Limb (tissue), 2 donors: ENCODE measurements around the gene LRRC45.
"Not testable (repeated sequence)": the region's sequence is repeated elsewhere in the genome, so short reads cannot be mapped to it uniquely, and the experiment has no call there.

Experiments
- DNase-seq, 2 donors: peaks; one replicate each; pipeline ENCODE4 v3.0.0-alpha.2; 2016; ENCODE audit errors: extremely low spot score in 2 of 2

LRRC45 gene

DNA sequence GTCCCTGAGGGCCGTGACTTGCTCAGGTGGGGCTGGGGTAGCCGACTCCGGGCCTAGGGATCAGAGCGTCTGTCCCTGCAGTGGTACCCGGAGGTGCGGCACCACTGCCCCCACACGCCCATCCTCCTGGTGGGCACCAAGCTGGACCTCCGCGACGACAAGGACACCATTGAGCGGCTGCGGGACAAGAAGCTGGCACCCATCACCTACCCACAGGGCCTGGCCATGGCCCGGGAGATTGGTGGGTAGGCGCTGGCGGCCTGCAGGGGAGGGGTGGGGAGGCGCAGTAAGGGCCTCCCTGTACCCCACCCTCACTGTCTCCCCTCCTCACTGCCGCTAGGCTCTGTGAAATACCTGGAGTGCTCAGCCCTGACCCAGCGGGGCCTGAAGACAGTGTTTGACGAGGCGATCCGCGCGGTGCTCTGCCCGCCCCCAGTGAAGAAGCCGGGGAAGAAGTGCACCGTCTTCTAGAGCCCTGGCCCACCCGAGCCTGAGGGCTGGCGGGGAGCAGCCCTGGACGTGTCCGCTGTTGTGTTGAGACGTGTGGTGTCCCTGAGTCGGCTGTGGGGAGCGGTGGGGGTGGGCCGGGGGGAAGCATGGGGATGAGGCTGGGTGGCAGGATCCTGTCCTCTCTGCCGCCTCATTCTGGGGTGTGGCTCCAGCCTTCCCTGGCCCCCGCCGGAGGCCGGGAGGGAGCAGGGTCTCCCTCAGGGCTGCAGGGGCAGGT lies 10.4 kb downstream of the LRRC45 start:
- DNase-seq = no peak

DNA sequence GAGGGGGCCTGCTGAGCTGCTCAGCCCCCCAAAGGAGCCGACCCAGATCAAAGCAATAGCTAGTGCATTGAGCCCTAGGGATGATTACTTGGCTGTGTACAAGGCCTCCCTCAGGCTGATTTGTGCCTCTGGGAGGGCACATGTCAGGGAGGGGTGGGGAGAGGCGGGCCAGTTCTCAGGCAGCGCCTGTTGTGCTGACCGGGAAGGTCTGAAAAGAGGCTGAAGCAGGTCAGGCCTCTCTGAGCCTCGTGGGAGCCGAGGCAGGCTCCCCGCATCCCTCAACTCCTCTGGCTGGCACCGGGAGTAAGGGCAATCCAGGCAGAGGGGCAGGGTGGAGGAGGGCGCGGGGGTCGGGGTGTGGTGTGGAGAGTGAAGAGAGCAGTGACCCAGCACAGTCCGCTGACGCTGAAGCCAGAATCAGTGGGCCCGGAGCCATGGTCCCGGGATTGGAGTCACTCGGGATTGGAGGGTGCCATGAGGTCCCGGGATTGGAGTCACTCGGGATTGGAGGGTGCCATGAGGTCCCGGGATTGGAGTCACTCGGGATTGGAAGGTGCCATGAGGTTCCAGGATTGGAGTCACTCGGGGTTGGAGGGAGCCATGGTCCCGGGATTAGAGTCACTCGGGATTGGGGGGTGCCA lies 11.4 kb downstream of the LRRC45 start:
- no peak for DNase-seq

GRCh38 chr17:82035488-82035887 lies 12.4 kb downstream of the LRRC45 start:
- DNase-seq = no peak

GRCh38 chr17:82035956-82036633 lies 13.0 kb downstream of the LRRC45 start:
- no peak for DNase-seq

- no peak for DNase-seq
Measured at GRCh38 chr17:82036634-82037091, 13.6 kb downstream of the LRRC45 start.

DNA sequence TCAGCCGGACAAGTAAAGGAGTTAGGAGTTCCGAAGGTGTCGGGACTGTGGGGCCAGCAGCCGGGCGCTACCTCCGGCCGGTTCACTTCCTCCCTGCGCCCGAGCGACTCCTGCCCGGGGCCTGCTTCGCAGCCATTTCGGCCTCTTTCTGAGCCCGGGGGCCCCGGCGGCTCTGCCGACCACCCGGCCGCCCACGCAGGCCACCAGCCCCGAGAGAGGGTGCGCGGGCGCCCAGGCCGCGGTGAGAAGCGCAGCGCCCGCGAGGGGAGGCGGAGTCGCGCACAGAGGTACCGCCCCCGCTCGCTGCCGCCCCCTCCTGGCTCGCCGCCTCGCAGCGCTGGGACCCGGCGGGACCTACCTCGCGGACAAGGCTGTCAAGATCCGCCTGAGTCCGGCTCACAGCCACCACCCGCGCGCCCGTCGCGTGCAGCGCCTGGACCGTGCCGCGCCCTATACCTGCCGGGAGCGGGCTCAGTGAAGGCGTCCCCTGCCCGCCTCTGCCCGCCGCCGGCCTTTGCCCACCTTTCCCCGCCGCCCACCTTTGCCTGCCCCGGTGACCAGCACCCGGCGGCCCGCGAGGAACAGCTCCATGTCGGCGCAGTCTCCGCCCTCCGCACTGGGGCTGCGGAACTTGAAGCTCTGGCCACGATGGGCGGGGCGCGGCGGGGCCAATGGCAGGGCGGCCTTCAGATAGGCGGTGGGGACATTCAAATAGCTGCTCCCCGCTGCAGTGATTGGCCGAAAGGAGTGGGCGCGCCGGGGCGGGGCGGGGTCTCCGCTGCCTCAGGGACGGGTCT lies 14.2 kb downstream of the LRRC45 start, which contains the start of gene DCXR:
DCXR (minus strand) TSS at position 606 of the 797 bp plus-strand sequence; CDS start at position 591, 15 bp downstream.
- DNase-seq = peak; percentile 93 to 96

GRCh38 chr17:82037889-82038195 lies 14.7 kb downstream of the LRRC45 start:
- no peak for DNase-seq

GRCh38 chr17:82038796-82039409 lies 15.8 kb downstream of the LRRC45 start:
- not testable (repeated sequence) for DNase-seq

- no peak for DNase-seq
Measured at GRCh38 chr17:82039695-82040299, 16.7 kb downstream of the LRRC45 start.

DNA sequence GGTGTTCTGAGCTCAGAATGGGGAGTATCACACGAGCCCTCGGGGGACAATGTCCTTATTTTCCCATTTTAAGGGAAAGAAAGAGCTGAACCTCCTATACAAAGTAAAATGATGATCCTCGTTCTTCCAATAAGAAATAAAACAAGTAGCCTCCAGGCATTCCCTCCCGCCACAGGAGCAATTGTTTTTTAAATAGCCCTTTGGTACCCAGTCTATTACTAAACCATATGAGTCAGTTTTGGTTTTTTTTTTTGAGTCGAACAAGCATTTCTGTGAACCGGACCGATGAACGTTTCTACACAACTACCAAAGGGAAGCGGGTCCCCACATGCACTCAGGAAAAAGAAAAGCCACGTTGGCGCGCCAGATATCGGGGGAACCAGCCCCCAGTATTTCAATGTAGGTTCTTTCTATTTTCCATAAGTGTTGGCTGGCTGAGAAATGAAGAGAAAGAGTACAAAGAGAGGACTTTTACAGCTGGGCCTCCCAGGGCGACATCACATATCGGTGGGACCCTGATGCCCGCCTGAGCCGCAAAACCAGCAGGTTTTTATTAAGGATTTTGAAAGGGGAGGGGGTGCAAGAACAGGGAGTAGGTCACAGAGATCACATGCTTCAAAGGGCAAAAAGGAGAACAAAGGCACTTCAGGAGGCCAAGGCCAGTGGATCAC lies 18.2 kb downstream of the LRRC45 start:
- DNase-seq = no peak

- no peak for DNase-seq
Measured at GRCh38 chr17:82042649-82043048, 19.5 kb downstream of the LRRC45 start.

DNA sequence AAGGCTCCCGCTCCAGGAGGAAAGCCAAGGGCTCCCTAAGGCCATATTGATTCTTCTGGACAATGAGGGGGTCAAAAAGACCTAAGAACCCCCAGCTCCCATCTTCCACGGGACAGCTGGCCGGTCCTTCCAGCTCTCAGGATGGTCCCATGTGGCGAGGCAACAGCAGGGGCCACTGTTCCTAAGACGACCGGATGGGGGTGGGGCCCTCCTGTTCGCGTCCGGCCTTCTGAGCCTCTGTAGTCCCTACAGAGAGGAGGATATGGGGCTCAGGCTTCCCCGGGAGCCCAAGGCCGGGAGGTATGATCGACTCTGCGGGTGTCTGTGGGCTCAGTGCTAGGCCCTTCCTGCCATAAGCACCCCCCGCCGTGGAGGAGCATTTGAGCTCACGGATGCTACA lies 20.4 kb downstream of the LRRC45 start:
- no peak for DNase-seq

- no peak for DNase-seq
Measured at GRCh38 chr17:82045936-82046484, 22.9 kb downstream of the LRRC45 start.

GRCh38 chr17:82046903-82047302 lies 23.8 kb downstream of the LRRC45 start:
- DNase-seq = no peak

GRCh38 chr17:82047379-82047778 lies 24.3 kb downstream of the LRRC45 start:
- DNase-seq = no peak

- DNase-seq = no peak
Measured at GRCh38 chr17:82047914-82048570, 24.9 kb downstream of the LRRC45 start.

- DNase-seq = no peak
Measured at GRCh38 chr17:82048571-82048971, 25.5 kb downstream of the LRRC45 start.

GRCh38 chr17:82049106-82049505 lies 26.0 kb downstream of the LRRC45 start:
- no peak for DNase-seq

DNA sequence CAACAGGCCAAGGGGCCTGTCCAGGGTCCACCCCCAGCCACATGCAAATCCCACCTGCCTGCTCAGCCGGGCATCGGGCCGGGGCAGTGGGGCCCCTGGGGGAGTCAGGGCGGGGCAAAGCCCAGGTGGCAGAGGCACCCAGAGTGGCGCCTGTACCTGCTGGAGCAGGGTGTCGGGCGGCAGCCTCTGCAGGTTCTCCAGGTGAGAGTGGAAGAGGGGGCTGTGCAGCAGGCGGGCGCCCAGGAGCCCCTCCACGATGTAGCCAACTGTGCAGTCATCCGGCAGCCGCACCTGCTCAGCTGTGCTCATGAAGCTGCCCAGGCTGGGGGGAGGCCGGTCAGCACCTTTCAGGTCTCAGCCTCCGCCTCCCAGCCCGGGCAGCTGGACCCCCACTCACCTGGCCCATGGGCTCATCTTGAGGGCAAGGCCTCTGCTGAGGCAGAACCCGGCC lies 26.4 kb downstream of the LRRC45 start:
- DNase-seq = no peak
